Globus pallidus (tissue), 1 donor: ENCODE measurements around the gene RADIL.

ENCODE experiments used
- DNase-seq: peaks from one replicate; pipeline ENCODE4 v3.0.0-alpha.2; 2015; ENCODE audit warnings: low spot score

The RADIL gene

GRCh38 chr7:4851459-4852422 lies 31.8 kb downstream of the RADIL start:
- DNase-seq, result no peak

- DNase-seq, result no peak
Measured at GRCh38 chr7:4850262-4850795, 33.2 kb downstream of the RADIL start.

- DNase-seq, result peak; percentile 63
Measured at GRCh38 chr7:4849390-4849789, 34.1 kb downstream of the RADIL start.

DNA sequence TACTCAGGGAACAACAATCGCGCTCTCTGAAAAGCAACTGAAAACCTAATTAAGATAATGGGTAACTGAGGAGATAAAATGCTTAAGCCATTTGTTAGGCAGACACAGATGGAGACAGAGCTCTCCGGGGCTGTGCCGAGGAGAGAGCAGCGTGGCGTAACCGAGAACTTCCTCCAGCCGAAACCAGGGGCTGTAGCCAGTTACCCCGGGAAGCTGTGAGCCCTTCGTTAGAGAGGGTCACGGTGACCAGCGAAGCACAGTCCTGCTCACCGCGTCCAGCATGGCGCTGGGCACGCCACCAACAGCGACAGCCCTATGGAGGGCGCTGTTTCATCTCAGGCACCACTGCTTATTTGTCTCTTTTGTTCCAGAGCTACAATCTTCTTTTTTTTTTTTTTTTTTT lies 37.8 kb downstream of the RADIL start:
- no peak for DNase-seq

- no peak for DNase-seq
Measured at GRCh38 chr7:4842319-4843064, 41.0 kb downstream of the RADIL start.

- DNase-seq, result no peak
Measured at GRCh38 chr7:4841836-4842235, 41.7 kb downstream of the RADIL start.

DNA sequence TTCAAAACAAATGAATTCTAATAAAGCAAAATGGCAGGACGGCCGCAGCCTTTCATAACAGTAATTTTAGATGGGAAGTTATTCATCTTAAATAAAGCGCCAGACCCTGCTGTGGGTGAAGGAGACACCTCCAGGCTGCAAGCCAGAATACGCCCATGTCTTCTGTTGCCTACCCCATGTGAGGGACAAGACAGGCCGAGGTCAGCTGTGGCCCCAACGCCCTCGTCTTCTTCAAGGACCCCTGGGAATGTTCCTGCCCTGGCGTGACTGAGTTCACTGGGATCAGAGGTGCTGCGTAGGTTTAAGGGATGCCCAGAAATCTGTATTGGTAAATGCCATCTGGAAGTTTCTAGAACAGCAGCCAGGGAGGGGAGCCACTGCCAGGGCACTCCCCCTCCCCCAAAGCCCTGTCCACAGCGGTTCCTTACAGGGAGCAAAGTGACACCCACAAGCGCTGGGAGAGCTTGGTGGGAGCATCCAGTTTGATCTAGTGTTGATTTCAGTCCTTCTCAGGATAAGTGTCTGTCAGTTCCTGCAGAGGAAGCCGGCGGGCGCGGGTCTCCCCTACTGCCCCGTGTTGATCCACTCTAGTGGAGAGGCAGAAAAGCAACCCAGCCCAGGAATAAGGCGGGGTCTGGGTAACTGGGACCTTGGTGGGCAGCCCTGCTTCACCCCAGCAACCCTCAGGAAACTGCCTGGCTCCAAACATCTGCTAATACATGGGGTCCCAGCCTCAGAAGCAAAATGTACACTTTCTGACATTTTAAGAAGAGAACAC lies 42.3 kb downstream of the RADIL start:
- DNase-seq, result no peak

- DNase-seq, result no peak
Measured at GRCh38 chr7:4840079-4840501, 43.4 kb downstream of the RADIL start.

DNA sequence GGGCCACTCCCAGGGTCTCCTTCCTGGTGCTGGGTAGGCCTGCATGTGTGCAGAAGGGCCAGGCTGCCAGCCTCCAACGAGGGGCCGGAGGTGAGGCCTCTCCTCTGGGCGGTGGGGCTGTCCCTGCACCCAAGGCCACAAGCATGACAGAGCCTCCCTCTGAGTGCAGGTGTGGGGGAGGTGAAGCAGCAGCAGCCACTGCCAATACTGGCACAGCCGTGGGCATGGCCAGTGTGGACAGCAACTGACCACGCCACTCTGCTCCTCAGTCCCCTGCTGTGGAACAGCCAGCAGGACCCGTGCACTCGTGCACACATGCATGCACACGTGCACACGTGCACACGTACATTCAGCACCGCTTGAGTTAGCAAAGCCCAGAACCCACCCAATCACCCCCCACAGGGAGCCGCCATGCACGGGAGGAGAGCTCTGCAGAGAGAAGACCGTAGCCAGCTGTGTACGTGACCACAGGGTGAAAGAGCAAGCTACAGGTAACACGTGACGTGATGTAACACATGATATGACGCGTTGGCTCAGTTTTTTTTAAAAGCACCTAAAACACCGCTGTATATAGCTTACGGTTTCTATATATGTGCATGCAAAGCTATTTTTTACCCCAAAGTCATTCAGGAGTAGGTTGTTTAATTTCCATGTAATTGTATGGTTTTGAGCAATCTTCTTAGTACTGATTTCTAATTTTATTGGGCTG lies 44.7 kb downstream of the RADIL start:
- no peak for DNase-seq

DNA sequence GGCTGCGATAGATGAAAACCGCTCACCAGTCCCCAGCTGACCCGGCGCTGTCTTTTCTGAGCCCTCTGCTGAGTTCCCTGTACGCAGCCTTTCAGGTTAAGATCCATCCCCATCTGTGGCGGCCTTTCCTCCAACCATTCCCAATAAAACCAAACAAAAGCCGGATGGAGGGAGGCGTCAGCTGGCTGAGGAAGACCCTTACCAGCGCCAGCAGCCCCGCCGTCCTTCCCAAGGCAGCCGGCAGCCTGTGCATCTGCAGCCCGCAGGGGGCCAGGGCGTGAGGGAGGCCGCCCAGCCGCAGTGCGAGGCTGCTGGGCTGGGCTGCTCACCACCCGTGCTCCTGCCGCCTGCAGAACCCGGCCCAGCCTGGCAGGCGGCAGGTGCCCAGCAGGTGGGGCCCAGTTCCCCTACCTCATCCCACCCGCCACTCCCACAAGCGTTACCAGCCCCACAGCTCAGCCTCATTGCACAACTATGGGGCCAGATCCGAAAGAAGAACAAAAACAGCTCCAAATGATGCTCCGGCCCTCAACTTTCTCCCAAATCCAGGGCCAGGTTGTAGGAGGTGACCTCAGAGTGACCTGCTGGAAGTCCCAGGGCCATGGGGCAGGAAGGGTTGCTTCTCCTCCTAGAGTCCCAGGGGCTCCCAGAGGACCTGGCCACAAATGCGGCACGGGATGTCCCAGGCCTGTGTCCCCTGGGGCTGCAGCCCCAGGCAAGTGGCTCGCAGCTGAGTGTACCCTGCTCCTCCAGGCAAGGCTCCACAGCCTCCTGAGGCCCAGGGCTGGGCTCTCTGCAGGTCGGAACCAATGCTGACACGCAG lies 45.5 kb downstream of the RADIL start:
- DNase-seq, result no peak

DNA sequence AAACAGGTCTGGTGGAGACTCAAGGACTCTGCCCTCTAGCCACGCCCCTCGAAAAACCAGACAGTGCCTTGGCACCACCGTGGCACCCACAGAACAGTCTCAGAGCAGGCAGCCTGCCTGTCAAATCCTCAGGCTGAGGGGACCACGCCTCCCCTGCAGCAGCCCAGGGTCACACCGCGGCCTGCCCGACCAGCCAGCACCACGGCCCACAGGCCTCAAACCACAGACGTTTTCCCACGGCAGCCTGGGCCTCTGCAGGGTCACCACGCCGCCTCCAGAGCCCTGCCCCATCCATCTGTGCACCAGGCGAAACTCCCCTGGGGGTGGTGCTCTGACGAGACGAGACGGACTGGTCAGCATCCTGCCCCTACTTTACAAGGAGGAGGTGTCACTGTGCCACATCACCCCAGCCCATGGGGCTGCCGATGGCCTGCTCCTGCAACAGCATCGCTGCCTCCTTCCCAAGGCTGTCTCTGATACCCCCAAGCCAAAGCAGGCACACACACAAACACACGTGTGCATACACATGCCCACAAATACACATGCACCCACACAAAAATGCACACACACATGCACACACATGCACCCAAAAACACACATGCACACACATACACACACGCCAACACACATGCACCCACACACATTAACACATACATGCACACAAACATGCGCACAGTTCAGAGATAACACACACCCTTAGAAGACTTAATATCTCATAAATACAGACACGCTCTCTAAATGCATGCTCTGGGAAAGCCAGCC lies 46.3 kb downstream of the RADIL start:
- DNase-seq, result no peak

GRCh38 chr7:4836206-4836661 lies 47.3 kb downstream of the RADIL start:
- DNase-seq, result no peak

DNA sequence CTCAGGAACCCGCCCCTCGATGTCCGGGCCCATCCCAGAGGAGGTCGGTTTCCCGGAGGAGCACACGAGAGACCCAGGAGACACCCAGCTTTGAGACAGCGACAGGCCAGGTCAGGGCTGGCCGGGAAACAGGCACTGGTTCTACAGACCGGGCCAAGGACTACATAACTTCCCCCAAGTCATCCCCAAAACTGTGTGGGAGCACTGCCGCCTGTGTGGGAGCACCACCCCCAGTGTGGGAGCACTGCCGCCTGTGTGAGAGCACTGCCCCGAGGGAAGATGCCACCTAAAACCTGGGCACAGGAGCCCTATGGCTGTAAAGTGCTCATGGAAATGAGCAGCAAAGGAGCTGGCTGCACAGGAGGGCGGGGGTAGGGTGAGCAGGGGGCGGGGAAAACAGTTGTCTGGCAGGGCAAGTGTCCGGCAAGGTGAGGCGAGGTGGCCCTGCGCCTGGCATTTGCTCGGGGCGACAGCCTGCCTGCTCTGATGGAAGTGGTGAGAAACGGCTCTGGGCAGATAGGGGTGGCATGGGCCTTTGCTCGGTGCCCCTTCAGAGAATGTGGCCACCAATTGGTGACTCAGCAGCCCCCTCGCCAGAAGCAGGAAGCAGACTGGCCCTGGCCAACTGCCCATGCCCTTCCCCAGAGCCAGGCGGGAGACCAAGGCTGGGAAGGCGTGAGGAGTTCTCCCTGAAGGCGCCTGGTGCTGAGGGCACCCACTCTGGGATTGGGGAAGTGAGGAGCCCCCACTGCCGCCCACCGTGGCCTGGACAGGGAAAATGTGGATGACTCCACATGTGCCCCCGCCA lies 47.9 kb downstream of the RADIL start:
- no peak for DNase-seq

- DNase-seq, result no peak
Measured at GRCh38 chr7:4834601-4835397, 48.7 kb downstream of the RADIL start.

DNA sequence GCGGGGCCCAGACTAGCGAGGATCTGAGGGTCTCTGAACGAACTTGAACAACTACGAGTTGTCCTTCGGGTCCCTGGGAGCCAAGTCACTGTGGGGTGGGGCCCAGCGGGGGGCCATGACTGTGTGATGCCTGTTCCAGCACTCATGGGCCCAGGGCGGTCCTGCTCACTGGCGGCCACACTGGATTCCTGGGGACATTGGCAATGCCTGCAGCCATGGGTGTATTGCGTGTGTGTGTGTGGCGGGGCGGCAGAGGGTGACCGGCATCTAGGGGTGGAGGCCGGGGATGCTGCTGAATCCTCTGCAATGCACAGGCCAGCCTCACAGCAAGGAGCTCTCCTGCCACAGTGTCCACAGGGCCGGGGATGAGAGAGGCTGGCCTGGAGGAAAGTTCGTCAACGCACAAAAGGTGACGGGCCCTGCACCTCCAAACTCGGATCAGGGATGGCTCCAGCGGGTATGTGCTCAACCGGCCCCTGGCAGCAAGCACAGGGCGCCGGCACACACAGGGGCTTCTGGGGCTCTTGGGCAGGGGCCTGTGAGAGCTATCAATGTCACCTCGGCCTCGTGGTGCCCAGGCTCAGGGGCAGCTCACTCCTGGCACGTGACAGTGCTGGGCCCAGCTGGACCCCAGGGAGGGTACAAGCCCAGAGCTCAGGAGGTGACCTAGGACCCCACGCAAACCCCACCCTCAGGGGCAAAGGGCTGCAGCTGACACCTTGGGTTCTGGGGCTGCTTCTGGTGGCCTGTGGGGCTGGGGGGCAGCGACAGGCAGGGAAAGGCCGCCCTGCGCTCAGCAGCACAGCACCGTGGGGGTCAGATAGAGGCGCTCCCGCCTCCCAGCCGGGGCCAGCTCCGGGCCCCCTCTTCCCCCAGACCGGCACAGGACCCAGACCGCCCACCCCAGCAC lies 49.6 kb downstream of the RADIL start:
- no peak for DNase-seq

DNA sequence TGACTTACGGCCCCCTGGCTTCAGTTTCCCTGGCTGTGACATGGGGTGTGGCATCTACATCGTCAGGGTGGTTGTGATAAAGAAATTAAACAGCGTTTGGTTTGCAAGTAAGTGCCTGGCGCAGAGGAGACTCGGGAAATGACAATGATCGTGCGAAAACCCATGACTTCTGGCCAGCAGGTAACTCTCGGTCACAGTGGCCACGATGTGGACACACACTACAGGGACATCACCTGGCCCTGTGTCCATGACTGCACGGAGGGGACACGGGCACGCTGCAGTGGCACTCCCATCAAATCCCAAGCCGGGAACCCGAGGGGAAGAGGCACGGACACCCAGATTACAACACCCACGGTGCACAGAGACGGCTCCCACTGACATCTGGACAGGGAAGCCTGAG lies 50.3 kb downstream of the RADIL start:
- DNase-seq, result no peak

DNA sequence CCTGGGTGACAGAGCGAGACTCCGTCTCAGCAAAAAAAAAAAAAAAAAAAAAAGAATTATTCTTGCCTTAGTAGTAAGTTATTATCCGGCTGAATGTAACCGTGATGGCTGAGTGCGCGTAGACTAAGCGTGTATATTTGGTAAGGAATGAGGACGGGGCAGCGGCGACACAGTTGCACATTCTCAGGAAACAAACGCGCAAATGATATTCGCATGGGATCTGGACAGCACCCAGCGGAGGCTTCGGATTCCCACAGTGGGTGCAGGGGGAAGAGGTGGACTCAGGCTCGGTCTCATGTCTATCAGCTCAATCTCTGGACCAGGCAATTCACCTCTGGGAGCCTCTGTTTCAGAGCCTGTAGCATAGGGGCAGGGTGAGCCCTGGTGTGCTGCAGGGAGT lies 50.8 kb downstream of the RADIL start:
- no peak for DNase-seq
